Measurements from ENCODE around the gene SETDB1. TPM values are rescaled to one million over a fixed set of nuclear protein-coding genes. Genes with fewer than 3 reads are reported as not detected.
A peak's percentile ranks its signal among the peaks of the same experiment; 100 is the strongest.

SETDB1 gene
- total RNA-seq, 1 donor from 2014 or later: 30.0 TPM

- H3K4me3 ChIP-seq (ENCODE audit: insufficient read depth, low read depth, low read length): no peak overlapping the region
- peaks cover 5% of the 10 kb centered on the region for H3K36me3 Mint-ChIP-seq (ENCODE audit: low read depth, unreplicated experiment)
These were observed 77.0 kb downstream of the SETDB1 start for GRCh38 chr1:151003180-151003579.

GRCh38 chr1:151005729-151006319 is 79.7 kb downstream of the SETDB1 start:
- no peaks in the 10 kb centered on the region for H3K27me3 Mint-ChIP-seq (ENCODE audit: low read depth, unreplicated experiment)
- TF ChIP-seq EZH2 (IDR thresholded peaks at IDR 0.05; ENCODE audit: insufficient read depth, low read length): no peak
- TF ChIP-seq, protein P1, sequence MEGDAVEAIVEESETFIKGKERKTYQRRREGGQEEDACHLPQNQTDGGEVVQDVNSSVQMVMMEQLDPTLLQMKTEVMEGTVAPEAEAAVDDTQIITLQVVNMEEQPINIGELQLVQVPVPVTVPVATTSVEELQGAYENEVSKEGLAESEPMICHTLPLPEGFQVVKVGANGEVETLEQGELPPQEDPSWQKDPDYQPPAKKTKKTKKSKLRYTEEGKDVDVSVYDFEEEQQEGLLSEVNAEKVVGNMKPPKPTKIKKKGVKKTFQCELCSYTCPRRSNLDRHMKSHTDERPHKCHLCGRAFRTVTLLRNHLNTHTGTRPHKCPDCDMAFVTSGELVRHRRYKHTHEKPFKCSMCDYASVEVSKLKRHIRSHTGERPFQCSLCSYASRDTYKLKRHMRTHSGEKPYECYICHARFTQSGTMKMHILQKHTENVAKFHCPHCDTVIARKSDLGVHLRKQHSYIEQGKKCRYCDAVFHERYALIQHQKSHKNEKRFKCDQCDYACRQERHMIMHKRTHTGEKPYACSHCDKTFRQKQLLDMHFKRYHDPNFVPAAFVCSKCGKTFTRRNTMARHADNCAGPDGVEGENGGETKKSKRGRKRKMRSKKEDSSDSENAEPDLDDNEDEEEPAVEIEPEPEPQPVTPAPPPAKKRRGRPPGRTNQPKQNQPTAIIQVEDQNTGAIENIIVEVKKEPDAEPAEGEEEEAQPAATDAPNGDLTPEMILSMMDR (IDR thresholded peaks at IDR 0.05; ENCODE audit: insufficient read depth, low read depth, low read length): no peak
- Histone ChIP-seq H3K9me3 (ENCODE audit: insufficient read depth, low read depth, low read length) (no peaks in the 10 kb centered on the region), H4K20me1 (ENCODE audit: insufficient read depth, low read length) (no peaks in the 10 kb centered on the region), H3K79me2 (ENCODE audit: insufficient read depth, low read length) (peaks cover 6% of the 10 kb centered on the region), H3K36me3 (ENCODE audit: insufficient read depth, low read length) (no peaks in the 10 kb centered on the region), H3K9ac (ENCODE audit: low read length) (peak overlapping the region; percentile 83), H3K4me2 (ENCODE audit: low read length) (peak overlapping the region; percentile 91), H3K4me1 (ENCODE audit: insufficient read depth, low read length) (peaks cover 47% of the 10 kb centered on the region), H3K27ac (ENCODE audit: low read depth, low read length) (peak overlapping the region; percentile 63), H3K4me3 (ENCODE audit: insufficient read depth, low read depth, low read length) (peak overlapping the region; percentile 64), H2AFZ (ENCODE audit: low read depth, low read length) (peak overlapping the region; percentile 82), H3K27me3 (ENCODE audit: insufficient read depth, low read length) (no peaks in the 10 kb centered on the region)
- H3K4me1 Mint-ChIP-seq (ENCODE audit: low read depth, unreplicated experiment): peaks cover 37% of the 10 kb centered on the region
- no peaks in the 10 kb centered on the region for H3K9me3 Mint-ChIP-seq (ENCODE audit: unreplicated experiment)
- peak overlapping the region; percentile 99 for H3K27ac Mint-ChIP-seq (ENCODE audit: unreplicated experiment)
- FAIRE-seq (no peak), DNase-seq (ENCODE audit: low read depth) (no peak)
- peaks cover 5% of the 10 kb centered on the region for H3K36me3 Mint-ChIP-seq (ENCODE audit: low read depth, unreplicated experiment)
- H3K4me3 Mint-ChIP-seq (ENCODE audit: unreplicated experiment): peak overlapping the region; percentile 89

More at GRCh38 chr1:151003180-151003579, 77.0 kb downstream of the SETDB1 start:
- H3K4me2 ChIP-seq (ENCODE audit: low read length): no peak overlapping the region
- FAIRE-seq: no peak
- H2AFZ ChIP-seq (ENCODE audit: low read depth, low read length): no peak overlapping the region
- no peak overlapping the region for H3K9ac ChIP-seq (ENCODE audit: low read length)
- TF ChIP-seq EZH2 (IDR thresholded peaks at IDR 0.05; ENCODE audit: insufficient read depth, low read length): no peak
- TF ChIP-seq, protein P1 (IDR thresholded peaks at IDR 0.05; ENCODE audit: insufficient read depth, low read depth, low read length): no peak
- Mint-ChIP-seq H3K4me1 (ENCODE audit: low read depth, unreplicated experiment) (peaks cover 50% of the 10 kb centered on the region), H3K4me3 (ENCODE audit: unreplicated experiment) (no peak overlapping the region), H3K27me3 (ENCODE audit: low read depth, unreplicated experiment) (no peaks in the 10 kb centered on the region), H3K9me3 (ENCODE audit: unreplicated experiment) (no peaks in the 10 kb centered on the region), H3K27ac (ENCODE audit: unreplicated experiment) (no peak overlapping the region)
- DNase-seq (ENCODE audit: low read depth): no peak
- H3K27me3 ChIP-seq (ENCODE audit: insufficient read depth, low read length): no peaks in the 10 kb centered on the region
- no peaks in the 10 kb centered on the region for H3K36me3 ChIP-seq (ENCODE audit: insufficient read depth, low read length)
- H3K4me1 ChIP-seq (ENCODE audit: insufficient read depth, low read length): peaks cover 52% of the 10 kb centered on the region
- H4K20me1 ChIP-seq (ENCODE audit: insufficient read depth, low read length): no peaks in the 10 kb centered on the region
- peaks cover 3% of the 10 kb centered on the region for H3K79me2 ChIP-seq (ENCODE audit: insufficient read depth, low read length)
- H3K9me3 ChIP-seq (ENCODE audit: insufficient read depth, low read depth, low read length): no peaks in the 10 kb centered on the region
- no peak overlapping the region for H3K27ac ChIP-seq (ENCODE audit: low read depth, low read length)

Measured in astrocyte (in vitro differentiated cells and primary cell).